ENCODE measurements around the gene BICRA. TPM values are rescaled to one million over a fixed set of nuclear protein-coding genes. Genes with fewer than 3 reads are reported as not detected.

Gene BICRA
- polyA plus RNA-seq, 3 donors = 0.08 to 4.6 TPM; not detected in 1

- peaks cover 2 to 5% of the 10 kb centered on the region in 2 donors for H3K36me3 ChIP-seq (replicated peaks in 1 of 2; ENCODE audit: control insufficient read depth in 1 of 2, insufficient read depth in 2 of 2, low read length in 2 of 2)
- H2AFZ ChIP-seq (ENCODE audit: insufficient read depth, low read depth, low read length, poor library complexity, severe bottlenecking) = peak overlapping the region; percentile 70
- H3K4me1 Mint-ChIP-seq = peaks cover 35% of the 10 kb centered on the region
- no peaks in the 10 kb centered on the region for H3K9me3 ChIP-seq (replicated peaks in 1 of 2; ENCODE audit: control insufficient read depth in 1 of 2, insufficient read depth in 1 of 2, low read length in 2 of 2)
- peaks cover 9 to 19% of the 10 kb centered on the region in 2 donors for H3K36me3 Mint-ChIP-seq
- H4K20me1 ChIP-seq (ENCODE audit: insufficient read depth, low read length) = peaks cover 55% of the 10 kb centered on the region
- H3K4me3 Mint-ChIP-seq = peak overlapping the region; percentile 75 to 76
- peak overlapping the region; percentile 95 for H3K4me2 ChIP-seq (replicated peaks; ENCODE audit: extremely low read depth, low read length, poor library complexity, severe bottlenecking)
- H3K79me2 ChIP-seq (ENCODE audit: insufficient read depth, low read length) = peaks cover 69% of the 10 kb centered on the region
- H3K9ac ChIP-seq (ENCODE audit: insufficient read depth, low read length, poor library complexity, severe bottlenecking) = peak overlapping the region; percentile 95
- TF ChIP-seq CTCF (IDR thresholded peaks at IDR 0.05) = no peak
- H3K27ac ChIP-seq (ENCODE audit: low read depth in 1 of 2, low read length in 2 of 2) = peak overlapping the region; percentile 12 to 82
- peaks cover 23 to 29% of the 10 kb centered on the region in 2 donors for H3K4me1 ChIP-seq (ENCODE audit: control insufficient read depth in 1 of 2, insufficient read depth in 2 of 2, low read length in 2 of 2)
- DNase-seq = peak; percentile 27 to 36 (median 32)
- peaks cover 0 to 1% (median 0%) of the 10 kb centered on the region in 3 donors for H3K27me3 Mint-ChIP-seq (ENCODE audit: low read depth in 3 of 3)
- peak overlapping the region; percentile 72 to 97 (median 83) for H3K4me3 ChIP-seq (replicated peaks in 1 of 3; ENCODE audit: low read depth in 2 of 3, low read length in 3 of 3)
- no peaks in the 10 kb centered on the region for H3K27me3 ChIP-seq (ENCODE audit: control insufficient read depth in 2 of 2, insufficient read depth in 2 of 2, low read length in 2 of 2)
- intact Hi-C loops (cut with micrococcal nuclease) = loop anchor here (1.0 to 5.0 kb wide), 2 partner anchors 10 to 52 kb away; no protein-coding TSS in a partner anchor
- 0% methylated on average over 37 of the region's 50 CpGs for WGBS (ENCODE audit: insufficient coverage)
- peak overlapping the region in 4 of 7 donors; percentile 55 to 78 (median 70) for H3K27ac Mint-ChIP-seq
- H3K9me3 Mint-ChIP-seq = peaks cover 0 to 2% (median 0%) of the 10 kb centered on the region in 7 donors
These were observed 1.3 kb downstream of the BICRA start for GRCh38 chr19:47609906-47610894.

- Histone ChIP-seq H3K36me3 (replicated peaks in 1 of 2; ENCODE audit: control insufficient read depth in 1 of 2, insufficient read depth in 2 of 2, low read length in 2 of 2) (peaks cover 2 to 5% of the 10 kb centered on the region in 2 donors), H3K9ac (ENCODE audit: insufficient read depth, low read length, poor library complexity, severe bottlenecking) (no peak overlapping the region)
- intact Hi-C loops (cut with micrococcal nuclease) = loop anchor here in 1 of 2 donors (5.0 kb wide), 1 partner anchor 51 kb away; no protein-coding TSS in a partner anchor
These were observed 2.0 kb downstream of the BICRA start for GRCh38 chr19:47610902-47611301.

More at GRCh38 chr19:47610902-47611301, 2.0 kb downstream of the BICRA start:
- Histone ChIP-seq H2AFZ (ENCODE audit: insufficient read depth, low read depth, low read length, poor library complexity, severe bottlenecking) (no peak overlapping the region), H4K20me1 (ENCODE audit: insufficient read depth, low read length) (peaks cover 62% of the 10 kb centered on the region), H3K27ac (ENCODE audit: low read depth in 1 of 2, low read length in 2 of 2) (no peak overlapping the region), H3K4me3 (replicated peaks in 1 of 3; ENCODE audit: low read depth in 2 of 3, low read length in 3 of 3) (peak overlapping the region in 1 of 3 experiments; percentile 97), H3K4me1 (ENCODE audit: control insufficient read depth in 1 of 2, insufficient read depth in 2 of 2, low read length in 2 of 2) (peaks cover 27 to 36% of the 10 kb centered on the region in 2 donors), H3K27me3 (ENCODE audit: control insufficient read depth in 2 of 2, insufficient read depth in 2 of 2, low read length in 2 of 2) (no peaks in the 10 kb centered on the region), H3K9me3 (replicated peaks in 1 of 2; ENCODE audit: control insufficient read depth in 1 of 2, insufficient read depth in 1 of 2, low read length in 2 of 2) (no peaks in the 10 kb centered on the region), H3K79me2 (ENCODE audit: insufficient read depth, low read length) (peaks cover 76% of the 10 kb centered on the region), H3K4me2 (replicated peaks; ENCODE audit: extremely low read depth, low read length, poor library complexity, severe bottlenecking) (peak overlapping the region; percentile 95)
- Mint-ChIP-seq H3K9me3 (peaks cover 0 to 2% (median 0%) of the 10 kb centered on the region in 7 donors), H3K27ac (peak overlapping the region in 4 of 7 donors; percentile 50 to 80 (median 74)), H3K4me1 (peaks cover 42% of the 10 kb centered on the region), H3K36me3 (peaks cover 10 to 21% of the 10 kb centered on the region in 2 donors), H3K4me3 (peak overlapping the region; percentile 75 to 76), H3K27me3 (ENCODE audit: low read depth in 3 of 3) (peaks cover 0 to 1% (median 0%) of the 10 kb centered on the region in 3 donors)
- no peak for DNase-seq
- TF ChIP-seq CTCF (IDR thresholded peaks at IDR 0.05) = no peak
- WGBS (ENCODE audit: insufficient coverage) = 80% methylated on average over 6 of the region's 7 CpGs

All from CD14-positive monocyte (primary cell).